GM23338 (cell line): ENCODE data around the gene CACNA1D. TPM values are rescaled to one million over a fixed set of nuclear protein-coding genes. Genes with fewer than 3 reads are reported as not detected.

ENCODE experiments used
- ATAC-seq: fragments of 200-7000 bp; cut with Tn5 transposase; 3 replicates; pipeline ENCODE4 v1.9.1; 2020
- DNase-seq: peaks from one replicate; pipeline ENCODE4 v3.0.0-alpha.2; 2015; ENCODE audit warnings: low spot score
- H2AFZ ChIP-seq: fragments of 200-600 bp; sonication (generic); 2 replicates; pipeline ENCODE4 v1.8.0; 2016; ENCODE audit warnings: antibody characterized with exemption, mild to moderate bottlenecking, moderate library complexity
- H3F3A ChIP-seq: fragments of 200-600 bp; sonication (generic); replicated peaks from 2 replicates; pipeline ENCODE4 v1.8.0; 2017; ENCODE audit warnings: antibody characterized with exemption, mixed run types, low read depth
- H3K27ac ChIP-seq: fragments of 200-600 bp; sonication (generic); 2 replicates; pipeline ENCODE4 v1.6.1; 2016; ENCODE audit warnings: low read depth
- H3K27me3 ChIP-seq: fragments of 200-600 bp; sonication (generic); 2 replicates; pipeline ENCODE4 v1.8.0; 2016; ENCODE audit warnings: mild to moderate bottlenecking, mixed run types, moderate library complexity; ENCODE audit not compliant: insufficient read depth
- H3K36me3 ChIP-seq: fragments of 200-600 bp; sonication (generic); 2 replicates; pipeline ENCODE4 v1.8.0; 2016; ENCODE audit warnings: mild to moderate bottlenecking; ENCODE audit not compliant: insufficient read depth
- H3K4me1 ChIP-seq: fragments of 200-600 bp; sonication (generic); 2 replicates; pipeline ENCODE4 v1.8.0; 2016; ENCODE audit warnings: mild to moderate bottlenecking, moderate library complexity; ENCODE audit not compliant: insufficient read depth
- H3K4me2 ChIP-seq: fragments of 200-600 bp; sonication (generic); 2 replicates; pipeline ENCODE4 v1.7.1; 2017; ENCODE audit warnings: mixed run types
- H3K4me3 ChIP-seq: fragments of 200-600 bp; sonication (generic); 2 replicates; pipeline ENCODE4 v1.6.1; 2016; ENCODE audit warnings: mixed run types
- H3K79me2 ChIP-seq: fragments of 200-600 bp; sonication (generic); replicated peaks from 2 replicates; pipeline ENCODE4 v1.8.0; 2017; ENCODE audit warnings: mild to moderate bottlenecking; ENCODE audit not compliant: insufficient read depth
- H3K9me2 ChIP-seq: fragments of 200-600 bp; sonication (generic); 2 replicates; pipeline ENCODE4 v1.8.0; 2017; ENCODE audit not compliant: insufficient read depth
- H4K20me1 ChIP-seq: fragments of 200-600 bp; sonication (generic); replicated peaks from 2 replicates; pipeline ENCODE4 v1.8.0; 2017; ENCODE audit warnings: mild to moderate bottlenecking; ENCODE audit not compliant: insufficient read depth
- H3K27ac Mint-ChIP-seq: 2 replicates; pipeline ENCODE4 v1.8.0; 2020; ENCODE audit warnings: inconsistent platforms, mild to moderate bottlenecking, moderate library complexity, mixed read lengths
- H3K27me3 Mint-ChIP-seq: 3 replicates; pipeline ENCODE4 v1.8.0; 2022; ENCODE audit warnings: low read depth, mild to moderate bottlenecking, moderate library complexity, mixed read lengths, inconsistent platforms; ENCODE audit not compliant: insufficient read depth, poor library complexity
- H3K36me3 Mint-ChIP-seq: 3 replicates; pipeline ENCODE4 v1.8.0; 2021; ENCODE audit warnings: low read depth, mild to moderate bottlenecking, inconsistent platforms, moderate library complexity, mixed read lengths
- H3K4me1 Mint-ChIP-seq: 3 replicates; pipeline ENCODE4 v1.8.0; 2020; ENCODE audit warnings: mild to moderate bottlenecking, inconsistent platforms, mixed read lengths
- H3K4me3 Mint-ChIP-seq: 3 replicates; pipeline ENCODE4 v1.8.0; 2021; ENCODE audit warnings: moderate library complexity, mild to moderate bottlenecking, inconsistent platforms, mixed read lengths
- H3K9me3 Mint-ChIP-seq: 3 replicates; pipeline ENCODE4 v1.8.0; 2020; ENCODE audit warnings: moderate library complexity, mild to moderate bottlenecking, inconsistent platforms, mixed read lengths
- CREB1 ChIP-seq: fragments of 250-450 bp; sonication (Bioruptor Pico); IDR thresholded peaks from 2 replicates; pipeline ENCODE4 v1.5.0; 2020; ENCODE audit warnings: low read depth, mild to moderate bottlenecking, moderate library complexity
- CTCF ChIP-seq, 2 experiments: fragments of 200-600 bp in 1 of 2; sonication (generic) in 1 of 2; conservative IDR thresholded peaks; 2 replicates each; pipeline versions ENCODE4 v1.5.1 to v1.6.1; 2016 to 2017; ENCODE audit warnings: antibody characterized with exemption in 2 of 2, low read depth in 2 of 2, mild to moderate bottlenecking in 2 of 2, moderate library complexity in 1 of 2
- ETS1 ChIP-seq: IDR thresholded peaks from 2 replicates; pipeline ENCODE4 v1.6.1; 2016; ENCODE audit warnings: antibody characterized with exemption
- EZH2 ChIP-seq: fragments of 200-600 bp; sonication (generic); IDR thresholded peaks from one replicate; pipeline ENCODE4 v1.8.0; 2017; ENCODE audit warnings: antibody characterized with exemption, mild to moderate bottlenecking, low read depth; ENCODE audit not compliant: unreplicated experiment
- JUNB ChIP-seq: IDR thresholded peaks from one replicate; pipeline ENCODE4 v1.6.1; 2016; ENCODE audit warnings: antibody characterized with exemption; ENCODE audit not compliant: unreplicated experiment
- NANOG ChIP-seq: IDR thresholded peaks from 2 replicates; pipeline ENCODE4 v1.6.1; 2016; ENCODE audit warnings: antibody characterized with exemption, borderline replicate concordance
- ZNF114 ChIP-seq: fragments of 250-450 bp; sonication (Bioruptor Pico); IDR thresholded peaks from 2 replicates; pipeline ENCODE4 v1.5.0; 2020; ENCODE audit warnings: mild to moderate bottlenecking, moderate library complexity
- ZNF462 ChIP-seq: fragments of 250-450 bp; sonication (Bioruptor Pico); IDR thresholded peaks from 2 replicates; pipeline ENCODE4 v1.5.0; 2020; ENCODE audit warnings: mild to moderate bottlenecking, moderate library complexity
- polyA plus RNA-seq: library from polyadenylated mRNA; unstranded; fragments of >200 nt; fragmentation: Nextera tagmentation; extraction: Ambion mirVana; gene quantifications from 2 replicates; pipeline ENCODE4 v1.2.1, GENCODE V29; 2016
- total RNA-seq: library from RNA; depleted of rRNA; stranded (reverse); fragments of >200 nt; shearing (Covaris generic); gene quantifications from 2 replicates; pipeline ENCODE4 v1.2.3, GENCODE V29; 2014

CACNA1D gene
- total and polyA plus RNA-seq, 2 experiments from 2014 or later = 1.7 to 1.8 TPM

GRCh38 chr3:53589201-53589600 is 94.8 kb downstream of the CACNA1D start (continued):
- TF ChIP-seq NANOG = no peak

- H3K9me2 ChIP-seq = 0 out of 2 replicates have a peak, but pooled peaks cover 4% of the 10 kb centered on the region
- Mint-ChIP-seq H3K9me3 (no peaks in the 10 kb centered on the region), H3K27me3 (peaks cover 7% of the 10 kb centered on the region), H3K27ac (no peak overlapping the region), H3K4me3 (no peak overlapping the region), H3K36me3 (no peaks in the 10 kb centered on the region), H3K4me1 (peaks cover 2% of the 10 kb centered on the region; the same call in 2 of the 3 replicates)
- H4K20me1 ChIP-seq = no peaks in the 10 kb centered on the region
- ATAC-seq = no peak
- no peaks in the 10 kb centered on the region for H3K79me2 ChIP-seq
- no peak overlapping the region for H3K4me3 ChIP-seq
- no peak overlapping the region for H3K4me2 ChIP-seq
- H2AFZ ChIP-seq = no peak overlapping the region
- no peak for DNase-seq
- no peaks in the 10 kb centered on the region for H3K27me3 ChIP-seq
- H3K4me1 ChIP-seq = no peaks in the 10 kb centered on the region
- H3K36me3 ChIP-seq = no peaks in the 10 kb centered on the region
- no peak for TF ChIP-seq CREB1 (CRISPR knock-in tag)
- no peak for TF ChIP-seq EZH2
- TF ChIP-seq ZNF462 (CRISPR knock-in tag) = no peak
- TF ChIP-seq NANOG = no peak
- no peak for TF ChIP-seq ETS1
- TF ChIP-seq JUNB = no peak
- no peak for TF ChIP-seq ZNF114 (CRISPR knock-in tag)
- no peak for TF ChIP-seq CTCF (conservative IDR thresholded peaks at IDR 0.05; ENCODE audit: low read depth in 2 of 2)
- H3K27ac ChIP-seq = no peak overlapping the region
- H3F3A ChIP-seq = no peaks in the 10 kb centered on the region
Observed at GRCh38 chr3:53589806-53590205, 95.4 kb downstream of the CACNA1D start.
